ENCODE measurements around the gene FCHO1. TPM values are rescaled to one million over a fixed set of nuclear protein-coding genes. Genes with fewer than 3 reads are reported as not detected.
A peak's percentile ranks its signal among the peaks of the same experiment; 100 is the strongest.

FCHO1 gene
- total RNA-seq, 4 donors from 2014 or later, result 1.4 to 9.9 (median 3.0) TPM

GRCh38 chr19:17720440-17720839 is 30.8 kb upstream of the FCHO1 start:
- Histone ChIP-seq H3K9me3 (no peaks in the 10 kb centered on the region), H3K27me3 (no peaks in the 10 kb centered on the region), H3K27ac (peak overlapping the region in 1 of 4 donors; percentile 83), H3K36me3 (peaks cover 0 to 28% (median 10%) of the 10 kb centered on the region in 3 donors), H3K4me3 (peak overlapping the region; percentile 76 to 96 (median 91)), H3K4me1 (peaks cover 0 to 59% (median 31%) of the 10 kb centered on the region in 4 donors)
- DNase-seq (ENCODE audit: low spot score in 2 of 2), result no peak
- TF ChIP-seq POLR2A (IDR thresholded peaks at IDR 0.05) (no peak), EP300 (IDR thresholded peaks at IDR 0.05) (no peak), CTCF (IDR thresholded peaks at IDR 0.05) (no peak)
- WGBS, 2 donors, result 10 to 14% methylated on average over 7 of the region's 7 CpGs

- peak overlapping the region in 3 of 4 donors; percentile 90 to 96 (median 92) for H3K4me3 ChIP-seq
- H3K4me1 ChIP-seq, result peaks cover 0 to 59% (median 31%) of the 10 kb centered on the region in 4 donors
Observed at GRCh38 chr19:17721111-17721628, 30.1 kb upstream of the FCHO1 start.

GRCh38 chr19:17721821-17722220 is 29.5 kb upstream of the FCHO1 start:
- TF ChIP-seq CTCF (IDR thresholded peaks at IDR 0.05) (no peak), EP300 (IDR thresholded peaks at IDR 0.05) (peak in 1 of 2 donors; percentile 37)
- H3K27ac ChIP-seq, result peak overlapping the region in 1 of 4 donors; percentile 42
- no peaks in the 10 kb centered on the region for H3K27me3 ChIP-seq
- peak overlapping the region in 1 of 4 donors; percentile 96 for H3K4me3 ChIP-seq
- peaks cover 0 to 60% (median 31%) of the 10 kb centered on the region in 4 donors for H3K4me1 ChIP-seq
- peaks cover 0 to 42% (median 19%) of the 10 kb centered on the region in 3 donors for H3K36me3 ChIP-seq
- no peaks in the 10 kb centered on the region for H3K9me3 ChIP-seq
- 28 to 47% methylated on average over 7 to 8 of the region's 8 CpGs for WGBS, 2 donors
- DNase-seq (ENCODE audit: low spot score in 2 of 2), result peak in 1 of 2 donors; percentile 21

More at GRCh38 chr19:17721111-17721628, 30.1 kb upstream of the FCHO1 start:
- Histone ChIP-seq H3K36me3 (peaks cover 0 to 35% (median 14%) of the 10 kb centered on the region in 3 donors), H3K27ac (peak overlapping the region in 2 of 4 donors; percentile 42 to 83), H3K9me3 (no peaks in the 10 kb centered on the region), H3K27me3 (no peaks in the 10 kb centered on the region)
- no peak for DNase-seq (ENCODE audit: low spot score in 2 of 2)
- 58 to 71% methylated on average over 12 of the region's 12 CpGs for WGBS, 2 donors
- TF ChIP-seq EP300 (IDR thresholded peaks at IDR 0.05) (no peak), CTCF (IDR thresholded peaks at IDR 0.05) (no peak), POLR2A (IDR thresholded peaks at IDR 0.05) (no peak)

GRCh38 chr19:17722655-17723240 is 28.5 kb upstream of the FCHO1 start:
- Histone ChIP-seq H3K36me3 (peaks cover 0 to 51% (median 24%) of the 10 kb centered on the region in 3 donors), H3K4me3 (no peak overlapping the region), H3K9me3 (no peaks in the 10 kb centered on the region), H3K27me3 (no peaks in the 10 kb centered on the region), H3K27ac (no peak overlapping the region), H3K4me1 (peaks cover 0 to 57% (median 30%) of the 10 kb centered on the region in 4 donors)
- no peak for TF ChIP-seq CTCF (IDR thresholded peaks at IDR 0.05)
- no peak for TF ChIP-seq POLR2A (IDR thresholded peaks at IDR 0.05)
- no peak for TF ChIP-seq EP300 (IDR thresholded peaks at IDR 0.05)
- WGBS, 2 donors, result 66 to 79% methylated on average over 12 of the region's 12 CpGs
- no peak for DNase-seq (ENCODE audit: low spot score in 2 of 2)

GRCh38 chr19:17724655-17725054 is 26.6 kb upstream of the FCHO1 start:
- DNase-seq (ENCODE audit: low spot score in 2 of 2), result no peak
- peaks cover 0 to 70% (median 30%) of the 10 kb centered on the region in 3 donors for H3K36me3 ChIP-seq
- no peaks in the 10 kb centered on the region for H3K27me3 ChIP-seq
- H3K4me1 ChIP-seq, result peaks cover 0 to 56% (median 24%) of the 10 kb centered on the region in 4 donors
- 85 to 96% methylated on average over 7 of the region's 7 CpGs for WGBS, 2 donors
- no peak overlapping the region for H3K4me3 ChIP-seq
- TF ChIP-seq POLR2A (IDR thresholded peaks at IDR 0.05) (no peak), EP300 (IDR thresholded peaks at IDR 0.05) (no peak), CTCF (IDR thresholded peaks at IDR 0.05) (no peak)
- no peak overlapping the region for H3K27ac ChIP-seq
- no peaks in the 10 kb centered on the region for H3K9me3 ChIP-seq

Data from tibial nerve (tissue), 4 donors.